ENCODE results near the gene CCL25.

DNA sequence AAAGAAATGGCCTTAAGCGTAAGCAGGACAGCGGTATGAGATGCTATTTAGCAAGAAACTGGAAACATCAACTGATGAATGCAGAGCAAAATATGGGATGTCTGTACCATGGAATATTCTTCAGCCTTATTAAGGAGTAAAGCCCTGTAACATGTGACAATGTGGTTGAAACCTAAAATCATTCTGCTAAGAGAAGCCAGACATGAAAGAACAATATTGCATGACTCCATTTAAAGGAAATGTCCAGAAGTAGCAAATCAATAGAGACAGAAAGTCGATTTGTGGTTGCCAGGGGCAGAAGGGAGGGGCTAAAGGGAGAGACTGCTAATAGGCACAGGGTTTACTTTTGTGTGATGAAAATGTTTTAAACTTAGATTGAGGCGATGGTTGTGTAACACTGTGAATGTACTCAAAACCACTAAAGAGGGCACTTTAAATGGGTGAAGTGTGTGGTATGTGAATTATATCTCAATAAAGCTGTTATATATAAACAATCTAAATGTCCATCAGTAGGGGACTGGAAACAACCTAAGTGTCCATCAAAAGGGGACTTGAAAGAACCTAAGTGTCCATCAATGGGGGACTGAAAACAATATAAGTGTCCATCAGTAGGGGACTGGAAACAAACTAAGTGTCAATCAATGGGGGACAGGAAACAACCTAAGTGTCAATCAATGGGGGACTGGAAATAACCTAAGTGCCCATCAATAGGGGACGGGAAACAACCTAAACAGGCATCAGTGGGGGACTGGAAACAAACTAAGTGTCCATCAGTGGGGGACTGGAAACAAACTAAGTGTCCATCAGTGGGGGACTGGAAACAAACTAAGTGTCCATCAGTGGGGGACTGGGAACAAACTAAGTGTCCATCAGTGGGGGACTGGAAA is 45.4 kb downstream of the CCL25 start:
- no peak for TF ChIP-seq POLR2A (IDR thresholded peaks at IDR 0.05; ENCODE audit: low read length)
- no peak for TF ChIP-seq GATA1 (IDR thresholded peaks at IDR 0.05; ENCODE audit: low read depth, low read length)

Measured in erythroblast (primary cell).